Measurements from ENCODE around the gene RUNX1. TPM values are rescaled to one million over a fixed set of nuclear protein-coding genes. Genes with fewer than 3 reads are reported as not detected.
A peak's percentile ranks its signal among the peaks of the same experiment; 100 is the strongest.

RUNX1 gene
- total RNA-seq, 6 experiments from 2014 or later: 2.9 to 18.3 (median 4.3) TPM

DNA sequence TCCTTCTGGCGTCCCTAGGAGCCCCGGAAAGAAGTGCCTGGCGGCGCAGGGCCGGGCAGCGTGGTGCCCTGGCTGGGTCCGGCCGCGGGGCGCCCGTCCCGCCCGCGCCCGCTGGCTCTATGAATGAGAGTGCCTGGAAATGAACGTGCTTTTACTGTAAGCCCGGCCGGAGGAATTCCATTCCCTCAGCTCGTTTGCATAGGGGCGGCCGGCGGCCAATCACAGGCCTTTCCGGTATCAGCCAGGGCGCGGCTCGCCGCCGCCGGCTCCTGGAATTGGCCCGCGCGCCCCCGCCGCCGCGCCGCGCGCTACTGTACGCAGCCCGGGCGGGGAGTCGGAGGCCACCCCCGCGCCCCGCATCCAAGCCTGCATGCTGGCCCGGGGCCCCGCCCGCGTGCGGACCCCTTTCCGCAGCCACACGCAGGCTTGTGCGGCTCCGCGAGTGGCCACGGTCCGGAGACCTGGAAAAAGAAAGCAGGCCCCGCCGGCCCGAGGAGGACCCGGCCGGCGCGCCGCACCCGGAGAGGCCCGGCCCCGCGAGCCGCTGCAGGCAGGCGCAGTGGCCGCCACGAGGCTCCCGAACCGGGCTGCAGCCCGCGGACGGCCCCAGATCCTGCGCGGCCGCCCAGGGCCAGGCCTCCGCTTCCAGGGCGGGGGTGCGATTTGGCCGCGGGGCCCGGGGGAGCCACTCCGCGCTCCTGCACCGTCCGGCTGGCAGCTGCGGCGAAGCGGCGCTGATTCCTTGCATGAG is 160.4 kb downstream of the RUNX1 start:
- TF ChIP-seq POLR2A (IDR thresholded peaks at IDR 0.05): peak; percentile 99
- TF ChIP-seq, protein P1, sequence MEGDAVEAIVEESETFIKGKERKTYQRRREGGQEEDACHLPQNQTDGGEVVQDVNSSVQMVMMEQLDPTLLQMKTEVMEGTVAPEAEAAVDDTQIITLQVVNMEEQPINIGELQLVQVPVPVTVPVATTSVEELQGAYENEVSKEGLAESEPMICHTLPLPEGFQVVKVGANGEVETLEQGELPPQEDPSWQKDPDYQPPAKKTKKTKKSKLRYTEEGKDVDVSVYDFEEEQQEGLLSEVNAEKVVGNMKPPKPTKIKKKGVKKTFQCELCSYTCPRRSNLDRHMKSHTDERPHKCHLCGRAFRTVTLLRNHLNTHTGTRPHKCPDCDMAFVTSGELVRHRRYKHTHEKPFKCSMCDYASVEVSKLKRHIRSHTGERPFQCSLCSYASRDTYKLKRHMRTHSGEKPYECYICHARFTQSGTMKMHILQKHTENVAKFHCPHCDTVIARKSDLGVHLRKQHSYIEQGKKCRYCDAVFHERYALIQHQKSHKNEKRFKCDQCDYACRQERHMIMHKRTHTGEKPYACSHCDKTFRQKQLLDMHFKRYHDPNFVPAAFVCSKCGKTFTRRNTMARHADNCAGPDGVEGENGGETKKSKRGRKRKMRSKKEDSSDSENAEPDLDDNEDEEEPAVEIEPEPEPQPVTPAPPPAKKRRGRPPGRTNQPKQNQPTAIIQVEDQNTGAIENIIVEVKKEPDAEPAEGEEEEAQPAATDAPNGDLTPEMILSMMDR (IDR thresholded peaks at IDR 0.05): peak in 1 of 4 donors; percentile 3
- DNase-seq (peak; percentile 96 to 97 (median 96)), ATAC-seq (peak; percentile 73 to 88 (median 78))
- Histone ChIP-seq H3K36me3 (no peaks in the 10 kb centered on the region), H3K4me3 (peak overlapping the region; percentile 60 to 75 (median 72)), H3K4me1 (peaks cover 0 to 17% (median 0%) of the 10 kb centered on the region in 4 donors), H3K9me3 (no peaks in the 10 kb centered on the region), H3K27me3 (peaks cover 0 to 28% of the 10 kb centered on the region in 2 donors), H3K27ac (peak overlapping the region; percentile 35 to 81 (median 73))
- intact Hi-C loops (cut with DNase I): loop anchor here in 1 of 2 donors (5.0 kb wide), 1 partner anchor 91 kb away; no protein-coding TSS in a partner anchor
- 0% methylated on average over 1 of the region's 96 CpGs for WGBS (ENCODE audit: insufficient coverage, low coverage, low lambda C conversion rate, missing lambda C conversion rate)

DNA sequence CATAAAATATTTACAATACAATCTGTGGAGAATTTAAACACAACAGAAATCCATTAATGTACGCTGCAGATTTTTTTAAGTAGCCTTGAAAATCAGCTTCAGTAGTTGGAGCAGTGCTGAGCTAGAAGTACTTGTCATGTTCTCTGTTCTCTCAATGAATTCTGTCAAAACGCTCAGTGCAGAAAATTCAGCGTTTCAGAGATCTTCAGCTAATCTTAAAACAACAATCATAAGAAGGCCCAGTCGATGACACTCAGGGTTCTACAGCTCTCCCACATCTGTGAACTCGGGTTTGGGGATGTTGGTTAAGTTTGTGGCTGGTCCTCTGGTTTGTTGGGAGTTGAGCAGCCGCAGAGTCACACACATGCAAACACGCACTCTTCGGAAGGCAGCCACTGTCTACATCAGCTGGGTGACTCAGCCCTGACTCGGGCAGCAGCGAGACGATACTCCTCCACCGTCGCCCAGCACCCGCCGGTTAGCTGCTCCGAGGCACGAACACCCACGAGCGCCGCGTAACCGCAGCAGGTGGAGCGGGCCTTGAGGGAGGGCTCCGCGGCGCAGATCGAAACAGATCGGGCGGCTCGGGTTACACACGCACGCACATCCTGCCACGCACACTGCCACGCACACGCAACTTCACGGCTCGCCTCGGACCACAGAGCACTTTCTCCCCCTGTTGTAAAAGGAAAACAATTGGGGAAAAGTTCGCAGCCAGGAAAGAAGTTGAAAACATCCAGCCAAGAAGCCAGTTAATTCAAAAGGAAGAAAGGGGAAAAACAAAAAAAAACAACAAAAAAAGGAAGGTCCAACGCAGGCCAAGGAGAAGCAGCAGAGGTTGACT is 161.2 kb downstream of the RUNX1 start:
- intact Hi-C loops (cut with DNase I): loop anchor here in 1 of 2 donors (5.0 kb wide), 1 partner anchor 91 kb away; no protein-coding TSS in a partner anchor
- Histone ChIP-seq H3K9me3 (no peaks in the 10 kb centered on the region), H3K27ac (peak overlapping the region; percentile 35 to 81 (median 73)), H3K4me3 (peak overlapping the region; percentile 60 to 75 (median 72)), H3K36me3 (no peaks in the 10 kb centered on the region), H3K27me3 (peaks cover 0 to 21% of the 10 kb centered on the region in 2 donors), H3K4me1 (peaks cover 0 to 17% (median 0%) of the 10 kb centered on the region in 4 donors)
- DNase-seq (peak; percentile 69 to 87 (median 83)), ATAC-seq (peak; percentile 38 to 66 (median 54))
- TF ChIP-seq, protein P1 (IDR thresholded peaks at IDR 0.05): no peak
- TF ChIP-seq POLR2A (IDR thresholded peaks at IDR 0.05): no peak
- 1% methylated on average over 38 of the region's 40 CpGs for WGBS (ENCODE audit: insufficient coverage, low coverage, low lambda C conversion rate, missing lambda C conversion rate)

DNA sequence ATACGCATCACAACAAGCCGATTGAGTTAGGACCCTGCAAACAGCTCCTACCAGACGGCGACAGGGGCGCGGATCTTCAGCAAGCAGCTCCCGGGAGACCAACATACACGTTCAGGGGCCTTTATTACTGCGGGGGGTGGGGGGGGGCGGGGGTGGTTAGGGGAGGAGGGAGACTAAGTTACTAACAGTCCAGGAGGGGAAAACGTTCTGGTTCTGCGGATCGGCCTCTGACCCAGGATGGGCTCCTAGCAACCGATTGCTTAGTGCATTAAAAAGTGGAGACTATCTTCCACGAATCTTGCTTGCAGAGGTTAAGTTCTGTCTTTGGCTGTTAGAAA is 162.0 kb downstream of the RUNX1 start:
- intact Hi-C loops (cut with DNase I): loop anchor here in 1 of 2 donors (5.0 kb wide), 1 partner anchor 90 kb away; no protein-coding TSS in a partner anchor
- peaks cover 0 to 17% of the 10 kb centered on the region in 2 donors for H3K27me3 ChIP-seq
- no peak for DNase-seq
- peak overlapping the region; percentile 25 to 73 (median 72) for H3K27ac ChIP-seq
- peaks cover 0 to 17% (median 0%) of the 10 kb centered on the region in 4 donors for H3K4me1 ChIP-seq
- ATAC-seq: no peak
- TF ChIP-seq POLR2A (IDR thresholded peaks at IDR 0.05): no peak
- TF ChIP-seq, protein P1 (IDR thresholded peaks at IDR 0.05): no peak
- H3K9me3 ChIP-seq: no peaks in the 10 kb centered on the region
- H3K4me3 ChIP-seq: peak overlapping the region; percentile 60 to 75 (median 72)
- H3K36me3 ChIP-seq: no peaks in the 10 kb centered on the region
- WGBS (ENCODE audit: insufficient coverage, low coverage, low lambda C conversion rate, missing lambda C conversion rate): 7% methylated on average over 12 of the region's 15 CpGs

DNA sequence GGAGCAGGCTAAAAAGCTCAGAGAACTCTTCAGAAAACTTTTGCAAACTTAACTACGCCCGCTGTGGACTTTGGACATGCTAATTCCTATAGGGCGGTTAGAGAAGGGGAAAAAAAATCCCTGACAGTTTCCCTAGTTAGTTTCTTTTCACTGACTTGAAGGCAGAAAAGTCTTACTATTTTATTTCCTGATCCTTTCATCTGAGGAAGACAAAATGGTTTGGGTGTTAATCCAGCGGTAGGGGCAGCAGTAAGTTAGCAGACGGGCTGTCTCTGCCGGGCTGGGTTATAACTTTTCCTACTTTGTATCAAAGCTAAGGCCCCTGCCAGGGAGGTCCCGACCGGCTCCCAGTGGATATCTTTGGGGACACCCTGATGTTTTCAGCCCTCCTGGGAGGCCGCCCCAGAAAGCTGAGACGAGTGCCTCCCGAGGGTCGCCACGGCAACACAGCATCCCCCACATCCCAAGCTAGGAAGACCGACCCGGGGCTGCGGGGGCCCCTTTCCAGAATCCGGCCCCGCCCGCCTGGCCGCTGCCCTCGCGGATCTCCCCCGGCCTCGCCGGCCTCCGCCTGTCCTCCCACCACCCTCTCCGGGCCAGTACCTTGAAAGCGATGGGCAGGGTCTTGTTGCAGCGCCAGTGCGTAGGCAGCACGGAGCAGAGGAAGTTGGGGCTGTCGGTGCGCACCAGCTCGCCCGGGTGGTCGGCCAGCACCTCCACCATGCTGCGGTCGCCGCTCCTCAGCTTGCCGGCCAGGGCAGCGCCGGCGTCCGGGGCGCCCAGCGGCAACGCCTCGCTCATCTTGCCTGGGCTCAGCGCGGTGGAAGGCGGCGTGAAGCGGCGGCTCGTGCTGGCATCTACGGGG is 162.6 kb downstream of the RUNX1 start:
- DNase-seq (peak; percentile 37 to 65 (median 51)), ATAC-seq (peak in 2 of 4 donors; percentile 1 to 2)
- H3K27ac ChIP-seq: peak overlapping the region; percentile 25 to 73 (median 72)
- peaks cover 0 to 11% of the 10 kb centered on the region in 2 donors for H3K27me3 ChIP-seq
- intact Hi-C loops (cut with DNase I): loop anchor here in 1 of 2 donors (5.0 kb wide), 1 partner anchor 89 kb away; no protein-coding TSS in a partner anchor
- no peaks in the 10 kb centered on the region for H3K36me3 ChIP-seq
- peak overlapping the region; percentile 60 to 75 (median 72) for H3K4me3 ChIP-seq
- H3K4me1 ChIP-seq: peaks cover 0 to 17% (median 0%) of the 10 kb centered on the region in 4 donors
- WGBS (ENCODE audit: insufficient coverage, low coverage, low lambda C conversion rate, missing lambda C conversion rate): 3% methylated on average over 25 of the region's 56 CpGs
- no peaks in the 10 kb centered on the region for H3K9me3 ChIP-seq
- TF ChIP-seq POLR2A (IDR thresholded peaks at IDR 0.05): peak; percentile 8
- TF ChIP-seq, protein P1 (IDR thresholded peaks at IDR 0.05): peak in 1 of 4 donors; percentile 6

All from right lobe of liver (tissue), 6 donors.